ENCODE data around the gene MAPT. TPM values are rescaled to one million over a fixed set of nuclear protein-coding genes. Genes with fewer than 3 reads are reported as not detected.

The MAPT gene
- total and polyA plus RNA-seq, 2 of the 4 experiments (the other 2 are of a cell fraction) = 0.18 to 0.19 TPM

- no peaks in the 10 kb centered on the region for H3K79me1 ChIP-seq (ENCODE audit: low read depth in 1 of 2, low read length in 2 of 2)
- no peak overlapping the region for H3K4ac ChIP-seq (ENCODE audit: low read depth, low read length)
- H4K20me1 ChIP-seq (ENCODE audit: insufficient read depth, low read length) = no peaks in the 10 kb centered on the region
- H3K9me3 ChIP-seq (ENCODE audit: control insufficient read depth, insufficient read depth, low read length) = no peaks in the 10 kb centered on the region
- H2AFZ ChIP-seq (replicated peaks; ENCODE audit: low read length, poor library complexity) = no peak overlapping the region
- no peak overlapping the region for H2BK5ac ChIP-seq (ENCODE audit: low read depth, low read length, poor library complexity, severe bottlenecking)
- no peak overlapping the region for H3K27ac ChIP-seq (ENCODE audit: insufficient read depth, low read length)
- ChIA-PET POLR2A (ENCODE audit: unreplicated experiment) (no interaction called here), CTCF (no interaction called here)
- BruUV-seq (replicated peaks) = no TSS peak
- TF ChIP-seq ELK1 (IDR thresholded peaks at IDR 0.05; ENCODE audit: borderline replicate concordance, low read depth, low read length) = no peak
- TF ChIP-seq FOS (IDR thresholded peaks at IDR 0.05; ENCODE audit: low read depth, low read length) = no peak
- TF ChIP-seq USF2 (IDR thresholded peaks at IDR 0.05; ENCODE audit: low read depth, low read length) = no peak
- no peak for TF ChIP-seq MAFK (IDR thresholded peaks at IDR 0.05; ENCODE audit: low read depth, low read length)
- no peak for TF ChIP-seq CEBPB (IDR thresholded peaks at IDR 0.05; ENCODE audit: low read depth, low read length)
- no peak for TF ChIP-seq MXI1 (IDR thresholded peaks at IDR 0.05; ENCODE audit: borderline replicate concordance, low read depth, low read length)
- TF ChIP-seq CTCF (conservative IDR thresholded peaks at IDR 0.05; ENCODE audit: low read depth, low read length) = no peak
- no peak for TF ChIP-seq CHD1 (IDR thresholded peaks at IDR 0.05; ENCODE audit: low read depth, low read length)
- TF ChIP-seq NFE2L2 (IDR thresholded peaks at IDR 0.05; ENCODE audit: low read depth, low read length) = no peak
- no peak for TF ChIP-seq BHLHE40 (IDR thresholded peaks at IDR 0.05; ENCODE audit: low read depth, low read length)
- no peak for TF ChIP-seq POLR2A (IDR thresholded peaks at IDR 0.05; ENCODE audit: low read depth, low read length)
- no peak for TF ChIP-seq RCOR1 (IDR thresholded peaks at IDR 0.05; ENCODE audit: insufficient replicate concordance, low read length)
- in situ Hi-C loops (cut with MboI; ENCODE audit: low sequenced_read_pairs) (no loop called here), intact Hi-C loops (cut with micrococcal nuclease) (no loop called here), dilution Hi-C loops (cut with HindIII; ENCODE audit: low sequenced_read_pairs, unreplicated experiment) (no loop called here)
- H4K8ac ChIP-seq (ENCODE audit: low read depth in 2 of 2, low read length in 2 of 2) = no peak overlapping the region
- H4K5ac ChIP-seq (ENCODE audit: low read depth, low read length) = no peak overlapping the region
- no peak overlapping the region for H2AK9ac ChIP-seq (replicated peaks; ENCODE audit: low read depth, low read length, poor library complexity)
- no peak overlapping the region for H2BK120ac ChIP-seq (ENCODE audit: low read depth, low read length)
- no peak overlapping the region for H3K23ac ChIP-seq (ENCODE audit: low read depth, low read length)
- H4K91ac ChIP-seq (ENCODE audit: insufficient read depth, low read depth, low read length) = no peak overlapping the region
- H3K4me3 ChIP-seq (ENCODE audit: insufficient read depth, low read depth, low read length) = no peak overlapping the region
- H3K56ac ChIP-seq (ENCODE audit: extremely low read depth, insufficient read depth, low read length) = no peak overlapping the region
- H3K4me2 ChIP-seq (ENCODE audit: low read depth, low read length) = no peak overlapping the region
- H3K9ac ChIP-seq (ENCODE audit: low read depth, low read length) = no peak overlapping the region
- H2BK15ac ChIP-seq (ENCODE audit: low read depth, low read length) = no peak overlapping the region
- H3K18ac ChIP-seq (ENCODE audit: low read depth, low read length) = no peak overlapping the region
- no peak for ATAC-seq (ENCODE audit: low read depth)
- H2BK20ac ChIP-seq (ENCODE audit: low read depth, low read length) = no peak overlapping the region
- no peak overlapping the region for H2AK5ac ChIP-seq (ENCODE audit: low read depth, low read length)
- peaks cover 41% of the 10 kb centered on the region for H3K27me3 ChIP-seq (ENCODE audit: control insufficient read depth, insufficient read depth, low read length)
- H3K9me1 ChIP-seq (ENCODE audit: insufficient read depth, low read length) = peaks cover 7% of the 10 kb centered on the region; the same call in 1 of the 2 replicates
- DNase-seq = no peak
- H3K4me1 ChIP-seq (ENCODE audit: control insufficient read depth, insufficient read depth, low read length) = no peaks in the 10 kb centered on the region
- no peak overlapping the region for H3K14ac ChIP-seq (replicated peaks; ENCODE audit: low read depth, low read length)
- WGBS, 2 experiments (ENCODE audit: extremely low coverage in 2 of 2, insufficient read length in 1 of 2) = 100% methylated on average over 1 of the region's 2 CpGs; no CpG with 5 or more reads in 1 of the 2 experiments
- no peaks in the 10 kb centered on the region for H3K36me3 ChIP-seq (ENCODE audit: control insufficient read depth, insufficient read depth, low read length)
Observed at GRCh38 chr17:45918241-45918745, 23.9 kb downstream of the MAPT start.

Data from IMR-90 (cell line).